Activated T-cell treated with anti-CD3 and anti-CD28 coated beads for 4 hours (primary cell): ENCODE measurements around the gene HOXC9.

Source experiments
- DNase-seq: peaks from one replicate; pipeline ENCODE4 v3.0.0-alpha.2; 2020

HOXC9 gene

DNA sequence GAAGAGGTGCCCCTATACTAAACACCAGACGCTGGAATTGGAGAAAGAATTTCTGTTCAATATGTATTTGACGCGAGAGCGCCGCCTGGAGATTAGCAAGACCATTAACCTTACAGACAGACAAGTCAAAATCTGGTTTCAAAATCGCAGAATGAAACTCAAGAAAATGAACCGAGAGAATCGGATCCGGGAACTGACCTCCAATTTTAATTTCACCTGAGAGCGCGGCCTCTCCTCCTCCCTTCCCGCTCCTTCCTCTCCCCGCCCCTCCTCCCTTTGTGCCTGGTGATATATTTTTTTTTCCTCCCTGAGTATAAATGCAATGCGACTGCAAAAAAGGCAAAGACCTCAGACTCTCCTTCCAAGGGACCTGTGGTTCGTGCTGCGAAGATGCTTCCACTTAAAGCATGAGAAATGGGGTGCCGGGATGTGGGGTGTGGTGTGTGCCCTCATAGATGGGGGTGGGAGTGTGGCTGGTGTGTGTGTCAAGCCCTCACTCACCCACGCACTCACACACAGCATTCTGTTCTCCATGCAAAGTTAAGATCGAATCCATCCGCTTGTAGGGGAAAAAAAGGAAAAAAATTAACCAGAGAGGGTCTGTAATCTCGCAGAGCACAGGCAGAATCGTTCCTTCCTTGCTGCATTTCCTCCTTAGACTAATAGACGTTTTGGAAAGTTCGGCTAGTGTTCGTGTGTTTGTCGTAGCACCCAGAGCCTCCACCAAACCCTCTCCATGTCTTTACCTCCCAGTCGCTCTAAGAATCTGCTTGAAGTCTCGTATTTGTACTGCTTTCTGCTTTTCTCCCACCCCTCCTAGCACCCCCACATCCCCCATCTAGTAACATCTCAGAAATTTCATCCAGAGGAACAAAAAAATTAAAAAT lies 10.5 kb upstream of the HOXC9 start:
- DNase-seq = no peak

DNA sequence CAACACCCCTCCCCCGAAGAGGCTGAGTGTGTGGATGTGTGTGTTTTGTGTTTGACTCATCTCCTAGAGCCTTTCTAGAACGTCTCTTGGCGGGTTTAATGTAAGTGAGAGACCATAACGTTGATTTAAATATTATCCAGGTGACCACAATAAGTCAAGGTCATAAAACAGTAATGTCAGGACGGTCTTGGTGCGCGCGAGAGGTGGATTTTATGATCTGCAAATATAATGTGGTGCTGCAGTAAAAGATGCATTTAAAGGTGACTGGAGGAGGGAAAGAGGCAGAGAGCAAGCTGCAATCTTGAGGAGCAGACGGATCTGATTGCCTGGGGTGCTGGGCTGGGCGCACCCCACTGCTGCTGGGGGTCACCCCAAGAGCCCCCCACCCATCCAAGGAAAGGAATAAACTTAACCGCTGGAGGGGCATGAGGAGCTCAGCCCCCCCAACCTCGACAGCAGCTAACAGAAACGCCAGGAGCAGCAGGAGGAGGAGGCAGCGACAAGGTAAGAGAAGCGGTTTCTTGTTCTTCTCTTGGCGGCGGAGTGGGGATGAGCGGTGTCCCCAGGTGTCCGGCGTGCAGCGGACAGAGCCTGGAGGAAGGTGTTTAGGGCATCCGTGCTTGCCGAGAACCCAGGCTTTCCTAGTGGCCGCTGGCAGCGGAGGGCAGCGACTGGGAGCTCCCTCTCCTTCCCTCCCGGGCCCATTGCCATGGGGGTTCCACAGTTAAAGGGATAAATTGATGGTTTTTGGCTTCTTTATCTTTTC lies 9.5 kb upstream of the HOXC9 start:
- DNase-seq = no peak

DNA sequence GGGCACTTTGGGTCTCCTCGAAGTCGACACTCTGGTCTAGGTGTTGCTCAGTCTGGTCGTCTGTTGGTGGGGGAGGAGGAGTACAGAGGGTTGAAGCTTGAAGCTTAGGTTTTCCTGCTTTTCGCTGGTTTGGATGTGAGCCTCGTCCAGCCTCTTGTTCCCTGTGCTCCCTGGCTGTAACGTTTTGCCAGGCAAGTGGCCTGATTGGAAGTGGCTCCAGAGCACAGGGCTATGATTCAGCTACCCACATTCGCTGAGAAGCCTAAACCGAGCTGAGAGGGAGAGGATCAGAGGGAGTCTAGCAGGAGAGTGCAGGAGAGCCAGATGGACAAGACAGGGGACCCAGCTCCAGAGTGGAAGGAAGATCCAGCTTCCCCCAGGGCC lies 8.9 kb upstream of the HOXC9 start:
- no peak for DNase-seq

DNA sequence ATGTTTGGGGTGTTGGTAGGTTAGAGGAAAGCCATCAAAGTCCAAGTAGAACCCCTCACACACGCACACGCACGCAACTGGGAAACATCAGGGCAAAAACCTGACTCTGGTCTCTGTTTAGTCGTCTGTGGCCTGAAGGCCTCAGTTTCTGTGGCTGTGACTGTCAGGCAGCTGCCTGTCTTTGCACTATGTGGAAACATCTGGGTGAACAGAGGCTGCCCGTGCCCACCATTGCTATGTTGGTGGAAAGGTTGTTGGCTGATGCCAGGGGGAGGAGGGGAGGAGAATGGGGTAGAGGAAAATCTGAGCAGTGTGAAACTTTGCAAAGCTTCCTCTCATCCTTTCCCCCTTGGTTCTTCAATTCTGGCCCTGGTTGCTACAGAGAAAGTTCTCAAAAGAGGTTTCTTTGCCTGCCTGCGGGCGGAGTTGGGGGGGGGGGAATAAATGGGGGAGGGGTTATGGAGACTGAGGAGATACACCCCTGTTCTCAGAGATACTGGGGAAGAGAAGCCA lies 7.5 kb upstream of the HOXC9 start:
- DNase-seq = no peak

DNA sequence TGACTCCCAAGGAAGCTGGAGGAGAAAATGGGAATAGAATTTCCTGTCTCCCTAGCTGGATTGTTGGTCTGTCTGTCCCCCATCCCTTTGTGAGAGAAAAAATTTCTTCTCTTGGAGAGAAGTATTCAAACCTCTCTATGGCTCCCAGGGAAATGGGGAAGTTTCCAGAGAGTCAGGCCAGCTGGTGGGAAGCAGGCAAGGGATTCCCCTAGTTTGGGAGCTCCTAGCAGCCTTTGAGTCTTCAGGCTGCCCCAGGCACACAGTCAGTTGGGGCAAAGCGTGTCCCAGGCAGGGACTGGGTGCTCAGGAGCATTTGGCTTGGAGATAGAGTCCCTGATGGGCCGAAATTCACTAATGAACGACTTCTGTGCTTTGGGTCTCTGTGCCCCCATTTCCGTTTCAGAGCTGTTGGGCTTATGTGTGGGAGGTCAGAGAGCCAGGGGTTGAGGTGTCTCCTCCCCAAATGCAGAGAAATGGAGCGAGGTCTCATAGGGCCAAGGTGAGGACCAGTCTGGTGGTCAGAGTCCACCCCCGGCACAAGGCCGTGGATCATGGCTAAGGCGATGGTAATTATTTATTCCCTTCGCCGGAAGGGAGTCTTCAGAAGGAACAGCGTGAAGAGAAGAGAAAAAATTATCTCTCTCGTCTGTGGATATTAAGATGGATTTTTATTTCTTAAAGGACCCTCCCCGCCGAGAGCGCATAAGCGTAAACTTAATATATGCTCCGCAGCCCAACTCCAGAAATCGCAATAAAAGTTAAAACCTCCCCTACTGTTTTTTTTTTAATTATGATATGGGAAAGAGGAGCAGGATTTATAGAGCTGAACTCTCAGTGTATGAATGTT lies 6.6 kb upstream of the HOXC9 start:
- no peak for DNase-seq

DNA sequence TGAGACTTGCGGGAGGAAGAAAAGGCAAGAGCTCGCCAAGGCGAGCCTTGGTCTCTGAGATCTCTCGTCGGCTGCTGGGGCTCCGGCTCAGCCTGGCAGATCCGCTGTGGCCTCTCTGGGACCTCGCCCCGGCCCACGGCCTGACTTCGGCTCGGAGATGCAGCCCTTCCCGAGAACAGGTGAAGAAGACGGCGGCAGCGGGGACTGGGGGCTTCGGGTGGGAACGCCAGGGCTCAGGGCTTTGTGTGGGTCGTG lies 6.0 kb upstream of the HOXC9 start:
- no peak for DNase-seq

DNA sequence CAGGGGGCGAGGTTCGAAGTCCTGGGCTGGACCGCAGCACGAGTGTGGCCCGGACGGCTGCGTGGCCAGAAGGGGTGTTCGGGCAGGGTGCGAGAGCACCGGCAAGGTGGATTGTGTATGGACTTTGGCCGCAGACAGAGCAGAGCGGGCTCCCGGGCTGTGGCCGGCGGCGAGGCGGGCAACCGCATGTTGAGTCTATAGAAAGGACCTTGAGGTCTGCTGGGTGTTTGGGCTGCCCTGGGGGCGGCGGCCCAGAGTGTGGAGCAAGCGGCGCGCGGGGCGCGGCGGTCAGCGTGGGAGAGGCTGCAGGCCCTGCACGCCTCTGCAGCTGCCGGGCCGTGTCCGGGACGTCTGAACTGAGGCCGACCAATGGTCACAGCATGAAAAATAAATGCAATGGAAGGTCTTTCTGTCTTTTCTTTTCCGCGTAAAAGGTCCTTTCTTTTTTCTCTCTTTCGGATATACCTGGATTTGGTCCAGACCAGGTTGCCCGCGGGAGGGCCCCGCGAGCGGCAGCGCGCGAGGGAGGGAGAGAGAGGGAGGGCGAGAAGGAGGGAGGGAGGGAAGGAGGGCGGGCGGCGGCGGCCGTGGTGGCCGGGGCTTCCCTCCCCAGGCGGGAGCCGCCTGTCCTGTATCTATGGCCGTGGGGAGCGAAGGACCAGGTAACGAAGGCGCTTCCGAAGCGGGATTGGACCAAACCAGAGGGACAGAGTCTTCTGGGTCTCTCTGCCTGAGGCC lies 5.5 kb upstream of the HOXC9 start:
- no peak for DNase-seq

DNA sequence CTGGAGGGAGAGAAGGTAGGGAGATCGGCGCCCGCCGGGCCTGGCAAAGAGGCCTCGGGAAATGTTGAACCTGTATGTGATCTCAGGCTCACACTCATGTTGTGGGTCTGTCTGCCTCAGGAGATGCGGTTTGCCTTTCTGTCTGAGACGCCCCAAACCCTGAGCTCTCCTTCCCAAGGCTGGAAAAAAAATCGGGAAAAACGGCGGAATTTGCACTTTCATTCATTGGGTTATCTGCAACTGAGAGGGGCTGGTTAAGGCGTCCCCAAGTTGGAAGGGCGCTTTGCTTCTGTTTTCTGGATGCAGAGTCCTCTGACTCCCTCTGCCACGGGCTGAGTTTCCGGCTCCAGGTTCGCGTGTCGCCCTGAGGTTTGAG lies 5.0 kb upstream of the HOXC9 start:
- DNase-seq = no peak

DNA sequence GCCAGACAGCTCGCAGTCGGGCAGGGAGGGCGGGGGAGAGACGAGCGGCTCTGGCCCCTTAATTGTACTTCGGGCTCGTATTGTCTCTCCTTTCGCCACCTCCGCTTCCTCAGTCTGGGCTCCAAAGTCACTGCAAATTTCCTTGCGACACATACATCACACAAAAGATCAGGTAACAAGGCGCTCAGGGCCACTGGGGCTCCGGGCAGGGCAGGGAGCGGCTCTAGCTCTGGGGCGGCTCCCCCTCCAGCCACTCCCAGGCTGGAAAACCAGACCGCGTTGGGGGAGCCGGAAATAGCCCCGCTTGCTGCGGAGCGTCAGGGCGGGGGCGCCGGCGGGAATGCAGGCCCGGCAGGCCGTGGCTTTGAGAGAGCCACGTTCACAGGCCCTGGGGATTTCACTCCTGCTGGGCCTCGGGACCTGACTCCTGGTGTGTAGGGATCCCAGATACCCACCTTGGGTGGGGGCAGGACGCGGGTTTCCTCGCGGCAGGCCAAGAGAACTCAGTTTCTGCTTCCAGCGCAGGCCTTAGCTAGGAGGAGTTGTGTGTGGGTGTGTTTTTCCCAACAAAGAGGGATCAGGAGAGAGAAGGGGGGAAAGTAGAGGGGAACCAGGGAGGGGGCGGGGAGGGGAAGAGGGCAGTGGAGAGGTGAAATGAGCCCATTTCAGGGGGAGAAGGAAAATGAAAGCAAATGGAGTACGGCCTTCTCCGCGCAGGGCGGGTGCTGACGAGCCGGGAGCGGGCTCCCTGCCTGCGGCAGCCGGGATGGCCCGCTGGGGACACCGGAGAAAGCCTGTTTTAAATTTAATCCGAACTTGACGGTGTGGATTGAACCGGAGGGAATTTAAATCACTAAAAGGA lies 4.4 kb upstream of the HOXC9 start:
- no peak for DNase-seq

DNA sequence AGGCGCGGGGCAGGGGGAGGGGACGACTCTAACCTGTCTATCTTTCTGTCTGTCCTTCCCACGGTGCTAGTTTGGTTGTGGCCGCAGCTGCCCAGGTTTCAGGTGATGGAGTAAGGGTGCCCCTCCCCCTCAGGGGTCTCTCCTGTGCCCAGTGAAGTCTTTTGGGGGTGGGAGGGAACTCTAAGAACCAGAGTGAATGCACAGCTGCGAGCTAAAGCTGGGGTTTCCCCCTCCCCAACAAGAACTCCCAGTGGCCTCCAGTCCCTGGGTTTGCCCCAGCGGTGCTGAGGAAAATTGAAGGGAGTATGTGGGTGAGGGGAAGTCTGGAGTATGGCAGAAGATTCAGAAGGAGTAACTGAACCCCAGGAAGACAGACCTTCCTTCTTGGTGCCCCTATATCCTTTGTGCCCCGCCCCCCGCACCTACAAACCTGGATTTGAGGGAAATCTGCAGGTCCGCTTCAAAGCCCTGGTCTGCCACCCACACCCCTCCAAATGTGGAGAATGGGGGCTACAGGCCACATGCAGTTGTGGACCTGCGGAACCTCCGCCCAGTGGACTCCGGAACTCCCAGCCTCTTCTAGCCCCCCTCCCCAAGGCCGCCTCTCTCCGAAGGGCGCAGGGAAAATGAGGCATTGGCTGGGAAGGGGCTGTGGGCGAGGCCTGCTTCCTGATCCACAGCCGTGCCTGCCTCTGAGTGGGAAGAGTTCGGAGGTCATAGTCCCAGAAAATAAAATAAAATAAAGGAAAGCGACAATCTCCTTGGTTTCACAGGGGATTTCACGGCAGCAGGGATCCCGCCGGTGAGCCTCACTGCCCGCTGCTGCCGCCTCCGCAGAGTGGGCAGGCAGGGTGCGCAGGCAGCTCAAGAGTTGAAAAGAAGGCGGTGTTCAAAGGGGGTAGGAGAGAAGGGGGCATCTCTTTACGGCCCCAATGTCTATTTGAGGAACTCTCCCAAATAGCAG lies 3.4 kb upstream of the HOXC9 start:
- DNase-seq = no peak

DNA sequence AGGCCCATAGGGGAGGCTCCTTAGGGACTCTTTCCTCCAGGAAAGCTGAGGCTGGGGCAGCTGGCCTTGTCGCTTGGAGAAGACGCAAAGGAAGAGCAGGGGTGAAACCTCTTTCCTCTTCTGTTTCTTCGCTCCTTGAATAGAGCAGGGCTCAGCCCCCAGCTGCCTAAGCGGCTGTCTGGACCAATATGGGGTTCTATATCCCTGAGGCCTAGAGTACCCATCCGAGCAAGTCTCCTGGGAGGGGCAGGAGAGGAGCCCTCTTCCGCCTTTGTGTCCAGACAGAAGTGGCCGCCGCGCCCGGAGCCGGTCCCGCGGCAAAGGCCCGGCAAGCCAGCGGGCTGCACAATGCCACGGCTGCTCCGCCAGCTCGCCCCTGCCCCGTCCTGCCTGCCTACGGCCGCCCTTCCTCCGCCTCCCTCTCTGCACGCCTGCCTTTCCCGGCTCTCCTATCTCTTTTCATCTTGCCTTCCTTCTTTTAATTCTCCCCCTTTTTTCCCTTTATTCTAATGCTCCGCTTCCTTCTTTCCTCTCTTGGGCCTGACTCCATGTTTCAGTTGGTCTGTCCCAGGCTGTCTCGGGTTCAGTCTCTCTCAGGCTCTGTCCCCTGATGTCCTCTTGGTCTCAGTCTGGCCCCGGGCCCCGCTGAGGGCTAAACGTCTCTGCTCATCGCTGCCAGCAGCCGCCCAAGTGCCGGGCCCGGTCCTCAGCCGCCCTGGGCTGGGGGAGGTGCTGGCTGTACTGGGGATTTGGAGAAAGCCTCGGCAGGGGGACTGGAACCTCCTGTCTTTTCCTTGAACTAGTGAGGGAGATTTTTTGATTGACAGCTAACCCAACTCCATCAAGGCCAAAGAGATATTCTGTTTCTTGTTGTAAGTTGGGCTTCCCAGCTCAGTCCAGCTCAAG lies 2.5 kb upstream of the HOXC9 start:
- no peak for DNase-seq

DNA sequence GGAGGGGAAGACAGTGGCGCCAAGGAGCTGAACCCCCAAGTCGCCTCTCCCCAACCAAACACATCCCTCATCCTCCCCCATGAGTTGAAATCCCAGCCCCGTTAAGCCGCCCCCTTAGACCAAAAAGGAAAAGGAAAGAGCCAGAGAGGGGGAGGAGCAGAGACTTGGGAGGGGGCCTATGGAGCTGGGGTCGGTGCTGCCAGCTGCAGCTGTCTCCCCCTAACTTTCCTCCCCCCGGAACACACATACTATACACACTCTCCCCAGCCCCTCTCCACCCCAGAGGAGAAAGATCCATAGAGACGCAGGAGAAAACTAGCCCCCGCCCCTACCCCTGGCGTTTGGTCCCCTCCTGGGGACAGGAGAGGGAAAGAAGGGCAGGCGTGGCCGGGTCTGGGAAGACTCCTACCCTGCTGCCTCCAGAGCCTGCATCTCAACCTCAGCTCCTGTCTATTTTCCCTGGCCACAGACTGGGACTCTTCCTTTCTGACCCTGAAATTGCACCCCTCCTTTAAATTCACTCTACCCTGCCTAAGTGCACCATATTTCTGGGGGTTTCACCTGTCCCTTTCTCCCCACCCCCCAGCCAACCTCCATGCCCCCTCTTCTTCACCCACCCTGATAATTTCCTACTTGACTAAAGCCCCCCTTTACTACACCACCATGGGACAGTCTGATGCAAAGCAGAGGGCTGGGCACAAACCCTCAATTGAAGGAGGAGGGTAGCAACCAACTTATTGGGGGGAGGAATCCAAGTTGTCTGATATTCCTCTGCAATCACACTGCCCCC lies 1.7 kb upstream of the HOXC9 start:
- no peak for DNase-seq

DNA sequence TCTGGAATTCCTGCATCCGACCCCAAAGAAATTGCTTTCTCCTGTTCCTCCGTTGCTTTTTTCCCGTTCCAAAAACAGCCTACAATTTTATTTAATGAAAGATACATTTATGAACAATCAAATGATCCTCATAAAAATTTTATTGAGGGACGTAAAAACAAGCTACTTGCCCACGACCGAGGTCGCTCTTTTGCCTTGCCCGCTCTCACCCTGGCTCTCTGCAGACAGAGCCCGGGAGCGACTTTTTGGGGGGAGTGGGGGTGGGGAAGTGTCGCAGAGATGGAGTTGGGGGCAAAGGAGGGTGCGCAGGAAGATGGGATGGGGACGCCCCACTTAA lies 1.1 kb upstream of the HOXC9 start:
- DNase-seq = no peak

DNA sequence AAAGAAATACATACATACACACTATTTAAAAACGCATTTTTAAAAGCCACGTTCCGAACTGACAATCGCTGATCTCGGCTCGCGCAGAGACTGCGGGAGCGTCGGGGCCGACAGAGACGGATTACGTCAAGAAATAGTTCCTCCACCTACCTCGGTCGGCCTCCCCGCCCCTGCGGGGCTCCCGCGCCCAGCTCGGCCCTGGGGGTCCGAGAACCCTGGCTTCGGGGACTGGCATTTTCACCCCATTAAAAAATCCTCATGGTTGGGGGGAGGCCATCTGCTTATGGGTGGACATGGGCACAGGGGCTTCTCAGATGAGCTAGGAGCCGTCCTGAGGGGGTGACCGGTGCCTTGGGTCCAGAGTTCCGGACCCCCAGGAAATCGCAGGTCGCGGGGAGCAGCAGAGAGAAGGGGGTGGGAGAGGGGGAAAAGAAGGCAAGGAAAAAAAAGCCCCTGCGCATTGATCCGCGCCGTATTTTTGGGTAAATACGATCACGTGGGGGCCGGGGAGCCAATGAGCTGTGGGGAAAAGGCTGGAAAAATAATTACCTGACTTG lies 324 bp upstream of the HOXC9 start:
- DNase-seq = no peak

DNA sequence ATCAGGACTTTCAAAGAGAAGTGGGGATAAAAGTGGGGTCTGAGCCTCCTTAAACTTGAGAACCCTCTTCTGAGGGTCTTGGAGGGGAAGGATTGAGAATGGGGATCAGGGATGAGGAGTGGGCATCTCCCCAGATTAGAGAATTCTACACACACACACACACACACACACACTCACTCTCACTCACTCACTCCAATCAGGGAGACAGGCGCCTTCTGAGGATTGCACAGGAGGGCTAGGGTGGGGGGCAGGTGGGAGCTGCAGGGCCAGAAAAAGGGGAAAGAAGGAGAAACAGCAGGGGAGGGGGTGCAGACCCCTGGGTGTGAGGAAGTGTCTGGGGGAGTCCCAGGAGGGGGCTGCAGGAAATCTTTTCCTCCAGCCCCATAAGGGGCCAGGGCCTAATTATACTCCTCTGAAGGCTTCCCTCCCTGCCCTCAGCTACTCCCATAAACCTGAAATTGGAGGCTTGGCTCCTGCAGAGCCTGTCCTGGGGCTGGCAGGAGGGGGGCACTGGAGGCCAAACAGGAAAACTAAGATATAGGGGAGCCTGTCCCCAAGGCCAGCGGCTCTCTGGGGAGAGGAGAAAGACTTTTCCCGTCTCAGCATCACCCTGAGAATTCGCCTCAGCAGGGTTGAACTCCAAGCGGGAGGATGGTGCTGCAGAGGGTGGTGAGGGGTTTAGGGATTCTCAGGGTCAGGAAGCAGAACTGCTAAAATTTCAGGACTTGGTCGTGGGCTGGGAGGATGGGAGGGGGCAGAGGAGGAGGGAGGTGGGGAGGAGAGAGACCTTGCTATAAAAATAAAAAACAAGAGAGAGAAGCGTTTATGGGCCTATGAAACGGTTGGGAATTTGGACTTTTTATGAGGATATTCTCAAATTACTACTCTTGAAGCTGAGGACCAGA lies 1.6 kb downstream of the HOXC9 start:
- no peak for DNase-seq

DNA sequence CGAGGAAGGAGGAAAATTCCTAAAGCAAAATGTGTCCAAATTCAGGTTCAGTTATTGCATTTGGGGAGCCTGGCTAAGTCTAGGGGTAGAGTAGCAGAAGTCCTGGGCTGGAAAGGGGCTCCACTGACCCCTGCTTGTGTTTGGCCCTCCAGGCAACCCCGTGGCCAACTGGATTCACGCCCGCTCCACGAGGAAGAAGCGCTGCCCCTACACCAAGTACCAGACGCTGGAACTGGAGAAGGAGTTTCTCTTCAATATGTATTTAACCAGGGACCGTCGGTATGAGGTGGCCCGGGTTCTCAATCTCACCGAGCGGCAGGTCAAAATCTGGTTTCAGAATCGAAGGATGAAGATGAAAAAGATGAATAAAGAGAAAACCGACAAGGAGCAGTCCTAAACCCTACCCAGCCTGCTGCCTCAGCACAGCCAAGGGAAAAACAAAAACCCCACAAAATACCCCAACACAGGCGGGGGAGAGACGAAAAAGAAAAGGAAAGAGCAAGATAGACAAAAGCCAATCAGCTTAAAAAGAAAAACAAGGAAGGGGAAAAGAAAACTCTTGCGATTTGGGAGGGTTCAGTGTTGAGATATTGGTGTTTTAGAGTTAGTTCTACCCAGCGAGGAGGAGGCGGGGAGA lies 2.4 kb downstream of the HOXC9 start:
- no peak for DNase-seq

DNA sequence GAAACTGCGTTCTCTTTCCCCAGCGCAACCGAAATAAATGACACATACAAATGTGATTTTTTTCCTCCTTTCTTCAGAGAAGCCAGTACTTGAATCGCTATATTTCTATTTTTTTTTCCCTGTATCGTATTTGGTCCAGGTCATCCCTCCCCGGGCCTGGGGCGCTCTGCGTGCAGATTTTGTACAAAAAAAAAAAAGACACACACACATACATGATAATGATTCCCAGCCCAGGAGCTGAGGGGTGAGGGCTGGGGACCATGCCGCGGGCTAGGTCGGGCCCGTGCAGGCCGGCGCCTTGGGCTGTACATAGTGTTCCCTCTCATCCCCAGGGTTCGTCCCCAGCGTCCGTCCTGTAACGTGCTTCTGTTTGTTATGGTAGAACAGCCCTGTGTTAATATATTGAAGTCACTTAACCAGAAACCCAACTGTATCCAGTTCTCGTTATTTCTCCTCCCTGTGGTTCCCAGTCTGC lies 3.0 kb downstream of the HOXC9 start:
- no peak for DNase-seq
